GM10847 (cell line): Measurements from ENCODE around the gene TDRD9.

Source experiments
- POLR2A ChIP-seq: IDR thresholded peaks from 2 replicates; pipeline ENCODE4 v1.6.1; 2011; ENCODE audit not compliant: insufficient read length; ENCODE audit errors: extremely low read depth

Gene TDRD9

GRCh38 chr14:103928011-103928890, at the start of gene TDRD9:
Gene TDRD9 (plus strand): TSS chr14:103928456. CDS start chr14:103928510, 54 bp downstream.
- no peak for TF ChIP-seq POLR2A

GRCh38 chr14:103879118-103879569, 49.1 kb upstream of the TDRD9 start:
- no peak for TF ChIP-seq POLR2A

GRCh38 chr14:103879570-103880347, 48.5 kb upstream of the TDRD9 start:
- TF ChIP-seq POLR2A: no peak

- TF ChIP-seq POLR2A: no peak
Measured at GRCh38 chr14:103880348-103881267, 47.6 kb upstream of the TDRD9 start.

GRCh38 chr14:103881268-103882201, 46.7 kb upstream of the TDRD9 start:
- TF ChIP-seq POLR2A: no peak

- TF ChIP-seq POLR2A: no peak
Measured at GRCh38 chr14:103882503-103883262, 45.6 kb upstream of the TDRD9 start.

GRCh38 chr14:103883263-103883523, 45.1 kb upstream of the TDRD9 start:
- TF ChIP-seq POLR2A: no peak

- no peak for TF ChIP-seq POLR2A
Measured at GRCh38 chr14:103884854-103885253, 43.4 kb upstream of the TDRD9 start.

- no peak for TF ChIP-seq POLR2A
Measured at GRCh38 chr14:103885509-103885932, 42.7 kb upstream of the TDRD9 start.

GRCh38 chr14:103886304-103887169, 41.7 kb upstream of the TDRD9 start:
- TF ChIP-seq POLR2A: no peak

GRCh38 chr14:103887170-103887501, 41.1 kb upstream of the TDRD9 start:
- no peak for TF ChIP-seq POLR2A

- TF ChIP-seq POLR2A: no peak
Measured at GRCh38 chr14:103887557-103888115, 40.6 kb upstream of the TDRD9 start.

GRCh38 chr14:103889313-103890051, 38.8 kb upstream of the TDRD9 start:
- no peak for TF ChIP-seq POLR2A
